LNCaP clone FGC (cell line): ENCODE results near the gene PGM1.
"Not testable (repeated sequence)": the region's sequence is repeated elsewhere in the genome, so short reads cannot be mapped to it uniquely, and the experiment has no call there.

ENCODE experiments used
- DNase-seq: peaks from one replicate; pipeline ENCODE4 v3.0.0-alpha.2; 2011; ENCODE audit warnings: low read depth
- H3K4me3 ChIP-seq: 2 replicates; pipeline ENCODE4 v1.5.1; 2011; ENCODE audit warnings: mild to moderate bottlenecking, low read depth, low read length, control low read depth
- CTCF ChIP-seq: IDR thresholded peaks from 2 replicates; pipeline ENCODE4 v1.5.1; 2012; ENCODE audit warnings: mild to moderate bottlenecking; ENCODE audit not compliant: control insufficient read depth, insufficient read depth; ENCODE audit errors: extremely low read depth

Gene PGM1

GRCh38 chr1:63557365-63557987 lies 35.7 kb upstream of the PGM1 start:
- no peak for DNase-seq
- H3K4me3 ChIP-seq = no peak overlapping the region
- TF ChIP-seq CTCF = peak; percentile 59

DNA sequence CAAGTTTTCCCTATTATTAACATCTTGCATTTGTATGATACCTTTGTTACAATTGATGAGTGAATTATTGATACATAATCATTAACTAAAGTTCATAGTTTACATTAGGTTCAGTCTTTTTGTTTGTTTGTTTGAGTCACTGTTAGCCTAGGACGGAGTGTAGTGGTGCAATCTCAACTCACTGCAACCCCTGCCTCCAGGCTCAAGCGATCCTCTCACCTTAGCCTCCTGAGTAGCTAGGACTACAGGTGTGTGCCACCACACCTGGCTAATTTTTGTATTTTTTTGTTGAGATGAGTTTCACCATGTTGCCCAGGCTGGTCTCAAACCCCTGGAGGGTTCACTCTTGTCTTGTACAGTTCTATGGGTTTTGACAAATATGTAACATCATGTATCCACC lies 33.9 kb upstream of the PGM1 start:
- no peak for TF ChIP-seq CTCF
- no peak overlapping the region for H3K4me3 ChIP-seq
- no peak for DNase-seq

DNA sequence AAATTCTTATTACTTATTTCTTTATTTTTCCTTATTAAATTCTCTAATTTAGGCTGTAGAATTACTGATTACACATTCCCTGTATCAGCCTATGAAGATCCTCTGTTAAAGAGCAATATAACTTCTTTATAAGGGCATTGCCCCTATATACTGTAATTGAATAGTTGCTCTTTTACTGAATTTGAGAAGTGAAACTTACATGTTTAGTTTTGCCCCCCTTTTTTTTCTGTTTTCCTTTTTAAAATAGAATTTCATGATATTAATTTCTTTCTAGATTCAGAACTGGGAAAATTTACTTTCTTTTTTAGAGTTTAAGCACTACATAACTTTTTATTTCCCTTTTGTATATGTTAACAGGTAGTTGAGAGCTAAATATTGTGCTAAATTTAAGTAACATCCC lies 29.5 kb upstream of the PGM1 start:
- no peak overlapping the region for H3K4me3 ChIP-seq
- DNase-seq = no peak
- TF ChIP-seq CTCF = no peak

GRCh38 chr1:63569068-63569467 lies 24.1 kb upstream of the PGM1 start:
- no peak for TF ChIP-seq CTCF
- no peak for DNase-seq
- no peak overlapping the region for H3K4me3 ChIP-seq

DNA sequence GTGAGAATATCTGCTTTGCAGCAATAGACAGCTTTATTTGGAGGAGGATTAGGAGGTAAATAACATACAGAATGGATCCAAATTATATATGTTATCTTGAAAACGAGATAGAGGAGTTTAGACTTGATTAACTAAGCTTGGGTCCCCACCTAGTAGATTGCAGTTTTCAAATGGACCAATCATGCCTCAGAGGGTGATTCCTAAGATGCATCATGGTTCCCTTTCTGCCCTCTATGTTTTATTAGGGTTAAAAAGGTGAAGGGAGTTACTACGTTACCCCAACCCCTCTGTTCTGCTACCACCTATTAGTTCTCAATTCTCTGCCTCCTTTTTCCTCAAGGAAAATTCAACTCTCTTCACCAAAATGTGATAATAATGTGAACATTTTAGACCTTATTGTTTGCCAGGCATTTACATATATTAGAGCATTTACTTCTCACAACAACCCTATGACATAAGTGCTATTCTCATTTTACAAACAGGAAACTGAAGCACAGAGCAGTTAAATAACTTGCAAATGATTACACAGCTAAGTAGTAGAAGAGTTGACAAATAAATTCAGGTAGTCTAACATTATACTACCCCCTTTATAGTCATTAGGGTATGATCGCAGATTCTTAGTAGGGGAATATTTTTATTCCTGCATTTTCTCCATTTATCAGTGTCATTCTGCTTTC lies 23.4 kb upstream of the PGM1 start:
- no peak for TF ChIP-seq CTCF
- DNase-seq = no peak
- H3K4me3 ChIP-seq = no peak overlapping the region

GRCh38 chr1:63572686-63573085 lies 20.5 kb upstream of the PGM1 start:
- H3K4me3 ChIP-seq, DNase-seq: not testable (repeated sequence)

DNA sequence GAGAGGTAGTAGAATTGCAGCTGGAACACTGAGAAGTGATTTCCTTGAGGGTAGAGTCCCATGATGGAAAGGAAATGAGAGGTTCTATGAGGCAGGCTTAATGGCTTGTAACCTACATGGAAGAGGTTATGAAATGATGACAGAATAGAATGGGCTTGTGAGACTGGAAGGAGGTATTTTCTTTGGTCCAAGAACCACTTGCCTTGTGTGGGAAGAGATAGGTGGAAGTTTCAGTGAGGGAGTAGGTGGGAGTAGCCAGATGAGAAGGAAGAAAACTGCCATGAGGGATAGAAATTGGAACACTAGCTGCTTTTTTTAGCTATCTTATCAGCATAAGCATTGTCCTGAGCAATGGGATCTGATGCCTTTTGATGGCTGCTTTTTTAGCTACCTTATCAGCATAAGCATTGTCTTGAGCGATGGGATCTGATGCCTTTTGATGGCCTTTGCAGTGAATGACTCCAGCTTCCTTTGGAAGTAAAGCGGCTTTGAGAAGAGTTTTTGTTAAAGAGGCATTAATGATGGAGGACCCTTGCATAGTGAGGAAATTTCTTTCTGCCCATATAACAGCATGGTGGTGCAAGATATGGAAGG lies 18.9 kb upstream of the PGM1 start:
- H3K4me3 ChIP-seq, DNase-seq: not testable (repeated sequence)

- no peak overlapping the region for H3K4me3 ChIP-seq
- no peak for DNase-seq
Measured at GRCh38 chr1:63575340-63575826, 17.8 kb upstream of the PGM1 start.

GRCh38 chr1:63586326-63586725 lies 6.9 kb upstream of the PGM1 start:
- not testable (repeated sequence) for DNase-seq, H3K4me3 ChIP-seq

More at GRCh38 chr1:63575340-63575826, 17.8 kb upstream of the PGM1 start:
- TF ChIP-seq CTCF = peak; percentile 49
